Stimulated activated CD8-positive, alpha-beta memory T cell treated with anti-CD3 and anti-CD28 coated beads, Interleukin-7, amount 100 ng/mL, for 48 hours (primary cell): ENCODE results near the gene KRTAP12-2.
"Not testable (repeated sequence)": the region's sequence is repeated elsewhere in the genome, so short reads cannot be mapped to it uniquely, and the experiment has no call there.

Source experiments
- DNase-seq, 2 donors: peaks; one replicate each; pipeline ENCODE4 v3.0.0-alpha.2; 2020; ENCODE audit warnings: low read depth in 1 of 2; ENCODE audit errors: extremely low read depth in 1 of 2

Gene KRTAP12-2

GRCh38 chr21:44702973-44703730 lies 36.4 kb upstream of the KRTAP12-2 start:
- no peak for DNase-seq

- no peak for DNase-seq
Observed at GRCh38 chr21:44702111-44702972, 35.6 kb upstream of the KRTAP12-2 start.

GRCh38 chr21:44701541-44701940 lies 34.8 kb upstream of the KRTAP12-2 start:
- DNase-seq = no peak

DNA sequence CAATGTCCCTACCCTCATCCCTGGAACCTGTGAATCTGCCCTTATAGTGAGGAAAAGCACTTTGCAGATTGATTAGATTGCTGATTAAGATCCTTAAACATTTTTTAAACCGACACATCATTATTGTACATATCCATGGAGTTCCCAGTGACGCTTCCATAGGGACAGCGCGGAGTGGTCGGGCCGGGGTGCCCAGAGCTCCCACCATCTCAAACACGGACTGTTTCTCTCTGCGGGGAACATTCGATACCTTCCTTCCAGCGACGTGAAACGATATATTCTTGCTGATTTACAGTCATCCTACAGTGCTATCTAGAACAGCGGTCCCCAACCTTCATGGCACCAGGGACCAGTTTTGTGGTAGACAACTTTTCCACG lies 34.3 kb upstream of the KRTAP12-2 start:
- DNase-seq = no peak

DNA sequence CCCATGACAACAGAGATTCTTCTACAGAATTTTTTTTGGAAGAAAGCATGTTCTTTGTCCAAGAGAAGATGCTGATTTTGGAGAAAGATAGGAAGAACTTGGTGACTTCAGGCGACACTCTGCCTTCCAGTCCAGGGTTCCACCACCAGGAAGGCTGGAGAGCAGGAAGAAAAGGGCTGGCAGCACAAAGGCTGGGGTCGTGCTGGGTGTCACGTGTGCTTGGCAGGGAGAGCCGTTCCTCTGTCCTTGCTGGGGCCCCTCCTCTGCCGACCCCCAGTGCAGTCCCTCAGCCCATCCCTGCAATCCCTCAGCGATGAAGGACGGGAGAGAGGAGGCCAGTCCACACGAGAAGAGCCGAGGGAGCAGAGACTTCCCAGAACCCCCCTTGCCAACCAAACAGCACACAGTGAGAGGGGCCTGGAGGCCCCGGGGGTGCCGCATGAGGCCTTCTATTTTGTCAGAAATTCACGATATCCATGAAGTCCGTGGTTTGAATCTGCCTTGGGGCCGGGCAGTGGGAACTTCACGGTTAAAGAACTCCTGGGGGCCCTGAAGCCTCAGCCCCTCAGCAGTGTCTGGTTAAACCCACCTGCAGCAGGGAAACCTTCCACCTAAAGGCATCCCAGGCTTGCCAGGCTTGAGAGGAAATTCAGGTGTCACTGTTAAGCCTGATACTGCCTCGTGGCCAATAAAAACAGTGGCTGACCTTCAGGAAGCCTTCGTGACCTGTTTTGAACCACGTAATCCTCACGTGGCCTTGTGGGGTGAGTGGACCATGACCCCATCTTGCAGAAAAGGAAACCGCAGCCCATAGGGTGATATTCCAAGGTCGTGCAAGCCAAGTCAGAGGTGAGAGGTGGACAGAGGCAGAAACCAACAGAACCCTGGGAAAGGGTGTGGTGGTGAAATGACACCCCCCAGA lies 33.6 kb upstream of the KRTAP12-2 start:
- DNase-seq = no peak

GRCh38 chr21:44699502-44700001 lies 32.8 kb upstream of the KRTAP12-2 start:
- DNase-seq = no peak

DNA sequence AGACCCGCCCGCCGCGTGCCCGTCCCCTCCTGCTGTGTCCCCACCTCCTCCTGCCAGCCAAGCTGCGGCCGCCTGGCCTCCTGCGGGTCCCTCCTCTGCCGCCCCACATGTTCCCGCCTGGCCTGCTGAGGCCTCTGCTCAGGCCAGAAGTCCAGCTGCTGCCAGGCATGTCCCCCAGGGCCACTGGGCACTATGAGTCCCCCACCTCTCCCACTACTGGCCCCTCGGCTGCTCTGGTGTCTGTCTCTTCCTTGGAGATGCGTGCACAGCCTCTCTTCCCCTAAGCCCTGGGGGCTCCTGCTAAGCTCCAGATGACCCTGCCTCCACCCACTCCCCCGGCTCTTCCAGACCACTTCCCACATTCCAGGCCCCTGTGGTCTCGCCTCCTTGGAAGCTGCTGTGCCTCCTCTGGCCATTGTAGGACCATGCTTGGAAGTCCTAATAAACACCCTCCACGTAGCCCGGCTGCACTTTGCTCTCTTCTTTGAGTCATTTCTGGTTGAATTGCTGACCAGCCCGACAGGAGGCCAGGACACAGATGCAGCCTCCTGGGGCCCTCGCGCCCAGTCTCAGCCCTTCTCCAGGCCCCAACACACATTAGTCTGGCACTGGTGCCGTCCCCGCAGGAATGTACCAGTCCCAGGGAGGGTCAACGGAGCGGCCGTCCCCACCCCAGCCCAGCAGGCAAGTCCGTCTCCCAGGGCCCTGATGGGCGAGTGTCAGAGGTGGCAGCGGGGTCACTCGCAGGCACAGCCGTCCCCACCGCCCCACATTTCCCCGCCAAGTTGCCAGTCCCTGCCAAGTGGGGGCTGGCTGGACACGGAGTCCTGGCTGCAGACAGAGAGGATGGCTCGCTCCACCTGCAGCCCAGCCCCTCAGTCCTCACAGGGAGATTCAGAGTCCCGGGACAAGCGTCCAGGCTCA lies 31.3 kb upstream of the KRTAP12-2 start:
- DNase-seq = no peak

DNA sequence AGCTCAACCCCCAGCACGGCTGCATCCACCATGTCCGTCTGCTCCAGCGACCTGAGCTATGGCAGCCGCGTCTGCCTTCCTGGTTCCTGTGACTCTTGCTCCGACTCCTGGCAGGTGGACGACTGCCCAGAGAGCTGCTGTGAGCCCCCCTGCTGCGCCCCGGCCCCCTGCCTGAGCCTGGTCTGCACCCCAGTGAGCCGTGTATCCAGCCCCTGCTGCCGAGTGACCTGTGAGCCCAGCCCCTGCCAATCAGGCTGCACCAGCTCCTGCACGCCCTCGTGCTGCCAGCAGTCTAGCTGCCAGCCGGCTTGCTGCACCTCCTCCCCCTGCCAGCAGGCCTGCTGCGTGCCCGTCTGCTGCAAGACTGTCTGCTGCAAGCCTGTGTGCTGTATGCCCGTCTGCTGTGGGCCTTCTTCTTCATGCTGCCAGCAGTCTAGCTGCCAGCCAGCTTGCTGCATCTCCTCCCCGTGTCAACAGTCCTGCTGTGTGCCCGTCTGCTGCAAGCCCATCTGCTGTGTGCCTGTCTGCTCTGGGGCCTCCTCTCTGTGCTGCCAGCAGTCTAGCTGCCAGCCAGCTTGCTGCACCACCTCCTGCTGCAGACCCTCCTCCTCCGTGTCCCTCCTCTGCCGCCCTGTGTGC lies 30.6 kb upstream of the KRTAP12-2 start, which contains the start of gene KRTAP10-12:
Gene KRTAP10-12 (plus strand): TSS at position 1 of the 639 bp plus-strand sequence. CDS start 30 bp downstream, at position 31.
- not testable (repeated sequence) for DNase-seq

DNA sequence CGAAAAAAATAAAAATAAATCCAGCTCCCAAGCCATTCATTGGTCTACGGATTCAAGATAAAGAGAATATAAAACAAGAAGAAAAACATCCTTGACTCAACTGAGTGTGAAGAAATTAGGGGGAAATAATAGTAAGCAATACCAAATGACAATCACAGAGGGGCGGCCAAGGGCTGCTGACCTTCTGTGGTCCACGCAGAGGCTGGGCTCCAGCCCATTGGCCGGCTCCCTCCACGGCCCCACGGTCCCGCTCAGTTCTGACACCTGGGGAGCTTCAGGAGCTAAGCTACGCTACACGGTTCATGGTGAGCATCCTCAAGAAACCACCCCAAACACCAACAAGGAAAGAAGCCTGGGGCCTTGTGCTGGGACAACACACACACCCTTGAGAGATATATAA lies 29.8 kb upstream of the KRTAP12-2 start:
- no peak for DNase-seq

DNA sequence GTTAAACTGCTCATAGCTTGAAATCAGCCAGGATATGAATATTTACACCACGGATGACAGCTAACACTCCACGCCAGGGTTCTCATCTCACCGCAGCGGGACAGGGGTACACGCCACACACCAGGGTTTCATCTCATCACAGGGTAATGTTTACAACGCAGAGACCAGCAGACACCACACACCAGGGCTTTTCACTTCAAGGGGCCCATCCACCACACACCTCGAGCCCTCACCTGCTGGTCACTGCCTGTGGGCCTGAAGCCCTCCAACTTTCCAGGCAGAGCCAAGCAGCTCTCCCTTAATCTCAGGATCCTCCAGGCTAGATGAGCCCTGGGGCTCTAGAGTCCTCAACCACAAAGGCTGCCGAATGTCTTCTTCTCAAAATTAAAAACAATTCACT lies 28.9 kb upstream of the KRTAP12-2 start:
- DNase-seq = no peak

DNA sequence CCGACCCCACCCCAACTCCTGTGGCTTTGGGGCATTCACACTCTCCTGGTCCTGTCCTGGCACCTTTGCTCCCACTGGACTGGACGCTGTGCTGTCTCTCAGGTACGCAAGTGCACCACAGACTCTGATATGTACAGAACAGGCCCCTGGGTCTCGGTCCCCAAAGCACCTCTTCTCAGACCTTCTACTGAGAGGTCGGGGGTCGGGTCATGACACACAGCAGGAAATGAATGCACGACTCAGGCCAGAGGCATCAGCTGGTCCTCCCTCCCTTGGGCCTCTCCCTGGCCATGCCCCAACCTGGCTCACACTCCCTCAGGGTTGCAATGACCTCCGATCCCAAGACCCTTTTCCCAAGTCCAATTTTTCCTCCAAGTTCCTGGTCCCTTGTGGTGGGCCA lies 28.5 kb upstream of the KRTAP12-2 start:
- no peak for DNase-seq

- DNase-seq = no peak
Observed at GRCh38 chr21:44694776-44695175, 28.0 kb upstream of the KRTAP12-2 start.

DNA sequence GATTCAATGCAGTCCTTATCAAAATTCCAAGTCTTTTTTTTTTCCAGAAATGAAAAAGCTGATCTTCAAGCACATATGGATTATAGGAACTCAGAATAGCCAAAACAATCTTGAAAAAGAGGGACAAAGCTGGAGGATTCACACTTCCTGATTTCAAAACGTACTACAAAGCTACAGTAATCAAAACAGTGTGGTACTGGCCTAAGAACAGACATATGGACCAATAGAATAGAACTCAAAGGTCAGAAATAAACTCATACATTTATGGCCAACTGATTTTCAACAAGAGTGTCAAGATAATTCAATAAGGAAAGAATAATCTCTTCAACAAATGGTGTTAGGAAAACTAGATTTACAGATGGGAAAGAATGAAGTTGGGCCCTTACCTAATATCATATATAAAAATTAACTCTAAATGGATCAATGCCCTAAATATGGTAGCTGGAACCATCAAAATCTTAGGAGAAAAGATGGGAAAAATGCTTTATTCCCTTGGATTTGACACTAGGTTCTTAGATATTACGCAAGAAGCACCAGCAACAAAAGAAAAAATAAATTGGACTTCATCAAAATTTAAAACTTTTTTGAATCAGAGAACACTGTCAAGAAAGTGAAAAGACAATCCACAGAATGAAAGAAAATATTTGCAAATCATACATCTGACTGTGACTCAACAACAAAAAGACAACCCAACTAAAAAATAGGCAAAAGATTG lies 26.2 kb upstream of the KRTAP12-2 start:
- no peak for DNase-seq

GRCh38 chr21:44691686-44692085 lies 25.0 kb upstream of the KRTAP12-2 start:
- DNase-seq = no peak

DNA sequence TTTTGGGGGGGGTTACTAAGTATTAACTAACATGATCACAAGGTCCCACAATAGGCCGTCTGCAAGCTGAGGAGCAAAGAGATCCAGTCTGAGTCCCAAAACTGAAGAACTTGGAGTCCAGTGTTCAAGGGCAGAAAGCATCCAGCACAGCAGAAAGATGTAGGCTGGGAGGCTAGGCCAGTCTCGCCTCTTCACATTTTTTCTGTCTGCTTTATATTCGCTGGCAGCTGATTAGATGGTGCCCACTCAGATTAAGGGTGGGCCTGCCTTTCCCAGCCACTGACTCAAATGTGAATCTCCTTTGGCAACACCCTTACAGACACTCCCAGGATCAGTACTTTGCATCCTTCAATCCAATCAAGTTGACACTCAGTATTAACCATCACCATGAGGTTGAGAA lies 23.0 kb upstream of the KRTAP12-2 start:
- DNase-seq = not testable (repeated sequence)

DNA sequence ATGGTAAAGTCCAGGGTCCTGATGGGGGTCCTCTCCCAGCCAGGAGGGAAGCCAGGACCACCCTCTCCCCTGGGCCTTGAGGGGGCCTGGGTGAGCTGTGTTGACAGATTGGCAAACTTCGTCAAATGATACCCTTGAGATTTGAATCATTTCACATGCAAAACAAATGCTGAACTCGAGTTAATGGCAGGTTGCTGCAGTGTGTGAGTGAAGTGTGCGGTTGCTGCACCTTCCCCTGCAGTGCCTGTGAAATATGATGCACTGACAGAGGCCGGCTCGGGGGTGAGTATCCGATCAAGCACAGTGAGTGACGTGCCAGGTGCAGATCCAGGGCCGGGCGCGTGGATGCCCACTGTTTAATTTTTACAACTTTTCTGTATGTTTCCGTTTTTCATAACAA lies 20.9 kb upstream of the KRTAP12-2 start:
- no peak for DNase-seq

DNA sequence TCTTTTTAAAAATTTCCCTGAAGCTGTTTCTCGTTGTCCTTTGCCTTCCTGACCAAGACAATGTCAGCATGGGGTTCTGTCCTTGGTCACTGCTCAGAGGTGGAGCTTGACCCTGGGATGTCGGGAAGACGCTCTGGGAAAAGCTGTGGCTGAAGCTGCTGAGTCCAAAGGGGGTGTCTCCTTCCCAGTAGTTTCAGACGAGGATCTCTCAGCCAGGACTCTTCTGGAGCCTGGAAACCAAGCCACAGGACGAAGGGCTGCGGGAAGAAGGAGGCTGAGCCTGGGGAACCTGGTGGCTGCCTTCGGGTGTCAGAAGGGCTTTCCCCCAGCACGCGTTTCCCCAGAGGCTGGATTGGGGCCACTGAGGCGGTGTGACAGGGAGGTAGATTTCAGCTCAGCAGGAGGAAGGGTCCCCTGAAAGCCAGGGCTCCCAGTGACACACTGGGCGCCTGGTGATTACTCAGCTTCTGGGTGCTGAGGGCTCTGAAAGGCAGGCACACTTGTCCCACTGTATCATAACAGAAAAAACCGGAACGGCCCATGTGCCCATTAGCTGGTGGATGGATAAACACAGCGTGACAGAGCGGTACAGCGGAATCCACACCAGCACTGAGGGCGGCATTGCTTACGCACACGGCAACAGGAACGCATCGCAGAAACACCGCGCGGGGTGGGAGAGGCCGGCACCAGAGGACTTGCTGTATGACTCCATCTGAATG lies 20.3 kb upstream of the KRTAP12-2 start:
- DNase-seq = no peak
